ENCODE results near the gene SKA3.
"Not testable (repeated sequence)": the region's sequence is repeated elsewhere in the genome, so short reads cannot be mapped to it uniquely, and the experiment has no call there.

SKA3 gene

DNA sequence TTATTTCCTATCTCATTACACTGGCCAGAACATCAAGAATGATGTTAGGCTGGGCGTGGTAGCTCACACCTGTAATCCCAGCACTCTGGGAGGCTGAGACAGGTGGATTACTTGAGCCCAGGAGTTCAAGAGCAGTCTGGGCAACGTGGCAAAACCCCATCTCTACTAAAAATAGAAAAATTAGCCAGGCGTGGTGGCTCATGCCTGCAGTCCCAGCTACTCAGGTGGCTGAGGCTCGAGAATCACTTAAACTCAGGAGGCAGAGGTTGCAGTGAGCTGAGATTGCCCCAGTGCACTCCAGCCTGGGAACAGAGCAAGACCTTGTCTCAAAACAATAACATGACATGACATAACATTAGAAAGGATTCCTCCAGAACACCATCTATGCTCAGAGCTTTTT, 10.7 kb downstream of the SKA3 start:
- not testable (repeated sequence) for DNase-seq

DNA sequence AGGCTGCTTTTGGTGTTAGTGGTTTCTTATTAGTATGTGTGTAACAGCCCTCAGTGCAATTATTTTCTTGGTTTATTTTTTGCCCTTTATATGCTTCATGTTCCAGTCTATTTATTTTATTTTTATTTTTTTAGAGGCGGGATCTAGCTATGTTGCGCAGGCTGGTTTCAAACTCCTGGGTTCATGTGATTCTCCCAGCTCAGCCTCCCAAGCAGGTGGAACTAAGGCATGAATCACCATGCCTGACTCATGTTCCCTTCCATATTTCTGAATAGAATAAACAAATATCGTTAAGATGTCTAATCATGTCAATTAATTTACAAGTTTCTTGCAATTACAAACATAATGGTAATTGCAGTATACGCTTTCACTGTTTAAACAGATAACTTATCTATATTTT, 11.7 kb downstream of the SKA3 start:
- no peak for DNase-seq

DNA sequence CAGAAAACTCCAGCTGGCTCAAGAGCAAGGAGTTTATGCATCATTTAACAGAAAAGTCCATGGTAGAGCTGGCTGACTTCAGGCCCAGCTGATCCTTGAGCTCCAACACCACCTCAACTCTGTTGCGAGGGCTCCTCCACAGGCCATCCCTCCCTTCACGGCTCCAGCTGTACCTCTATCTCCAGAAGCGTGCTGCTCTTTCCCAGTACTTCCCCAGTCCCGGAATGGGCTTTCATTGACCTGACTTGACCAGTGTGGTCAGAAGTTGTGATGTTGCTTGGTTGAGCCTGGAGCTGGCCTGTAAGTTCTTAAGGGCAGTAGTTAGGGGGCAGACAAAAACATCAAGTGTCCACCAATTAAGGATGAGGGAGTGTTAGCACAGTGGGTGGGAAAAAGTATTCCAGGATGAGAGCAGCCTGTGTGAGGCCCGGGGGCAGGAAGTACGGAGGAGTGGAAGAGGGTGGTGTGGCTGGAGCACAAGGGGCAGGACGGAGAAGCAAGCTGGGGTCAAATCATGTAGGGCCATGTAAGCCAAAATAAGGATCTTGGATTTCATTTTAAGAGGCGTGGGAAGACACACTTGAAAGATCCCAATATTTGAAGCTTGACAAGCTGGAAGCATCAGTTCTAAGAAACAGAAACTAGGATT, 24.0 kb downstream of the SKA3 start:
- DNase-seq = no peak

DNA sequence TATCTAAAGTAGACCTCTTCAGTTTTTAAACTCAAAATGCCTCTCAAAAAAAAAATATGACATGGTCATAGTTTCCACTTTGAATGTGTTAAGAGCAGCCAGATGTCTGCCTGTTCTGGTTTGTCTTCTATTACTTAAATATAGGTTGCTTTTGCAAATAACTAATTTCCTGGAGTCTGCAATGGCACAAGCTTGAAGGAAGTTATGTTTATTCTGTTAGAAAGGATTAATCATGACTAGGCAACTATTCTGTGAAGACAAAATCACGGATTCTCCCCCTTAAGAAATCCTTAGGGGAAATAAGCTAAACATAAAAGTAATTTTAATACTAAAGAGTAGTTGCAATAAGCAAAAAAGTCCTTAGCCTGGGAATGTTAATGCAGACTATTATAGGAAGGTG, 26.3 kb downstream of the SKA3 start:
- DNase-seq = no peak

DNA sequence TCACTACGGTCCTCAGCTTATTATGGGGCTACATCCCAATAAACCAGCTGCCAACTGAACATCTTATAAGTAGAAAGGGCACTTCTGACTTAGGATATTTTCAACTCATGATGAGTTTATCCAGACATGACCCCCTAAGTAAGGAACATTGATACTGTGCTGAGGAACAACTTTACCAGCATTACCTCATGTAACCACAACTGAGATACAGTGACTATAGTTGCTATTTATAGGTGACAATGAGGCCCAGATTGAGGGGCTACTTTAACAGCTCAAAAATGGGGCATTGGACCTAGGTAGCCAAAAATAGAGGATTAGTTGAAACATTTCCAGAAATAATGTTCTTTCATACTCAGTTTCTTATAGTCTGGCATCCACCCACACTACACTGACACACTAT, 26.8 kb downstream of the SKA3 start:
- DNase-seq = no peak

DNA sequence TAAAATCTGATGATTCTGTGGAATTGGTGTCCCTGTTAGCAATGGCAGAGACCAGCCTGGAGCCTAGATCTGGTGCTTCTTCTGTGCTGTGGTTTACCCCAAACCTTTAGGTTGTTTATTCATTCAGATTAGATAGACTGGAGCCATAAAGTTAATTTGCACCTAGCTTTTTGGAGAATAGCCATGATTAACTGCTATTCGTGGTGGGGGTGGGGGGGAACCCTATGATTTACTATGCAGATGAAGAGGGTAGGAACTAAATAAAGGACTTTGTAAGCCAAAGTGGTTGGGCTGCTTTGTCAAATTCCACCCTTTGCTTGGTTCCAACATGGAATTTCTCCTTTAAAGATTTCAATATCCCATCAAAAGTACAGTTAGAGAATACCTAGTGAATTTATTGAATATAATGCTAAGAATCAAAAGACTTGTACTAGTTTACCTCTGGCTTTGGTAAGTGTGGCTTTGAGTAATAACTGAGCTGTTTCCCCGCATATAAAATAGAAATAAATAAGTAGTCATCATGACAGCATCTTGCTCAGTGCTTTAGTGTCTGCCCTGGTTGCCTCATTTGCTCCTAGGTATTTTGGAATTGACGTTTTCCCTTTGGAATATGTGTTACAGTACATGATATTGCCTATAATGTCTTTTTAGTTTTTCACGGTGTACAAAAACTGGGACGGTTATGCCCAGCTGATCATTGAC, 27.6 kb downstream of the SKA3 start:
- DNase-seq = no peak

DNA sequence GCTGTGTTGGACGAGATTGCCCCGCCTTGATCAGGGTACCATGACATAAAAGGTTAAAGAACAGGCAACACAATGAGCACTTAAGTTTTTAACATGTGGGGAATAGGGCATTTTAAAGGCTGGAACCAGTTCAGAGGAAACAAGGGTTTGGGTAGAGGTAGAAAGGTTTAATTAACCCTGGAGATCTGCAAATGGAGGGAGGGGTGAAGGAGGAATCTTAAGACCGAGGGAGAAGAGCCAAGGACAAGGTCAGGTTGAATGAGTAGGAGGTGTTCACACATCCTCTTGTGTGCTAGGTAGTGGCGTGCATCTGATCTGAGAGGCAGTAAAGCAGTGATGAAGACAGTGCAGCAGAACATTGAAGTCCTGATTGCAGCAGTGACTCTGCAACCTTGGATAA, 28.5 kb downstream of the SKA3 start:
- DNase-seq = no peak

DNA sequence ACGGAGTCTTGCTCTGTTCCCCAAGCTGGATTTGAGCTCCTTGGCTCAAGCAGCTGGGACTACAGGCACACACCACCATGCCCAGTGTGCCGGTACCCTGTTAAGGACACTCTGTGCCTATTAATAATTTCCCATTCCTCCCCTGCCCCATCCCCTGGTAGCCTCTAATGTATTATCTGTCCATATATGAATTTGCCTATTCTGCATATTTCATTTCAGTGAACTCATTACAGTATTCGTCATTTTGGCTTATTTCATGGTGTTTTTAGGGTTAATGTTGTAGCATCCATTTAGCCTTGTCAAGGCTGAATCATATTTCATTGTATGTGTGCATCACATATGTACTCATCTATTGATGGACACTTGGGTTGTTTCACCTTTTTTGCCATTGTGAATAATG, 33.6 kb downstream of the SKA3 start:
- DNase-seq = no peak

DNA sequence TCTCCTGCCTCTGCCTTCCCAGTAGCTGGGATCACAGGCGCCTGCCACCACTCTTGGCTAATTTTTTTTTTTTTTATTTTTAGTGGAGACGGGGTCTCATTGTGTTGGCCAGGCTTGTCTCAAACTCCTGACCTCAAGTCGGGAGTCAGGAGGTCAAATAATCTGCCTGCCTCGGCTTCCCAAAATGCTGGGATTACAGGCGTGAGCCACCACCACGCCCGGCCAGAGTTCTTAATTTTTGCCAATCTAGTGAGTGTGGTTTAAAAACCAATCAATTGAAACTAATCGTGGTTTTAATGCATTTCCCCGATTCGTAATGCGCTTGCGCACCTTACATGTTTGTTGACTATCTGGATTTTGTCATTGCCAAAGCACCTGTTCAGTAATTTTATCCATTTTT, 37.0 kb downstream of the SKA3 start:
- DNase-seq = no peak

DNA sequence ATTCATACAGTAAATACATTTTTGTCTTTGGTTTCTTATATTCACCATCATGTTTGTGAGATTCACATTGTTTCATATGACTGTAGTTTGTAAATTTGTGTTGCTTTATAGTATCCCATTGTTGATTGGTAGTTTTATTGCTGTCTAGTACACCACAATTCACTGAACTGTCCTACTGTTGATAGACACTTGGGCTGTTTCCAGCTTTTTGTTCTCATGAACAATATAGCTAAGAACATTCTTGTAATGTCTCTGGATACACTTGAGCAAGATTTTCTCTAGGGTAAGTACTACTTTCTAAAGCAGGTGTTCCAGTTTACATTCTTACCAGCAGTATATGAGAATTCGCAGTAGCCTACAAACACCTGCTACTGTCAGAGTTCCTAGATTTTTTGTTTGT, 37.8 kb downstream of the SKA3 start:
- DNase-seq = no peak

DNA sequence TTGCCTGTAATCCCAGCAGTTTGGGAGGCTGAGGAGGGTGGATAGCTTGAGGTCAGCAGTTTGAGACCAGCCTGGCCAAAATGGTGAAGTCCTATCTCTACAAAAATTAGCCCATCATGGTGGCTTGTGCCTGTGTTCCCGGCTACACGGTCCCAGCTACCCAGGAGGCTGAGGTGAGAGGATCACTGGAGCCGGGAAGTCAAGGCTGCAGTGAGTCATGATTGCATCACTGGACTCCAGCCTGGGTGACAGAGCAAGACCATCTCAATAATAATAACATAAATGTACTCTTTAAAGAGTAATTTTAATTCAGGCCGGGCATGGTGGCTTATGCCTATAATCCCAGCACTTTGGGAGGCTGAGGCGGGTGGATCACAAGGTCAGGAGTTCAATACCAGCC, 38.7 kb downstream of the SKA3 start:
- DNase-seq = no peak

DNA sequence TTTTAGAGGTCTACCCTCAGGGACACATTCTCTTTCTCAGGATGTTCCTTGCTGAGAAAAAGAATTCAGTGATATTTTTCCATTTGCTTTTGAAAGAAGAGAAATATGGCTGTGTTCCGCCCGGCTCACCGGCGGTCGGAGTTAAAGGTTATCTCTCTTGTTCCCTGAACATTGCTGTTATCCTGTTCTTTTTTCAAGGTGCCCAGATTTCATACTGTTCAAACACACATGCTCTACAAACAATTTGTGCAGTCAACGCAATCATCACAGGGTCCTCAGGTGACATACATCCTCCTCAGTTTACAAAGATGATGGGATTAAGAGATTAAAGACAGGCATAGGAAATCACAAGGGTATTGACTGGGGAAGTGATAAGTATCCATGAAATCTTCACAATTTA, 40.5 kb downstream of the SKA3 start:
- not testable (repeated sequence) for DNase-seq

DNA sequence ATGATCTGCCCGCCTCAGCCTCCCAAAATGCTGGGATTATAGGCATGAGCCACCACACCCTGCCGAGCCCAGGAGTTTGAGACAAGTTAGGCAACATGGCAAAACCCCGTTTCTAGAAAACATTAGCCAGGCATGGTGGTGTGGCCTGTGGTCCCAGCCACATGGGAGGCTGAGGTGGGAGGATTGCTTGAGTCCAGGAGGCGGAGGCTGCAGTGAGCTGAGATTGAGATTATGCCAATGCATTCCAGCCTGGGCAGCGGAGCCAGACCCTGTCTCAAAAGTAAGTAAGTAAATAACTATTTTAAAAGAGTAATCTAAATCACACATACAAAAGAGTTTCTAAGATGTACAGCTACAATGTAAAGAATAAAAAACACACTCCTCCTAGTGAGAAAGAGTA, 41.9 kb downstream of the SKA3 start:
- DNase-seq = no peak

DNA sequence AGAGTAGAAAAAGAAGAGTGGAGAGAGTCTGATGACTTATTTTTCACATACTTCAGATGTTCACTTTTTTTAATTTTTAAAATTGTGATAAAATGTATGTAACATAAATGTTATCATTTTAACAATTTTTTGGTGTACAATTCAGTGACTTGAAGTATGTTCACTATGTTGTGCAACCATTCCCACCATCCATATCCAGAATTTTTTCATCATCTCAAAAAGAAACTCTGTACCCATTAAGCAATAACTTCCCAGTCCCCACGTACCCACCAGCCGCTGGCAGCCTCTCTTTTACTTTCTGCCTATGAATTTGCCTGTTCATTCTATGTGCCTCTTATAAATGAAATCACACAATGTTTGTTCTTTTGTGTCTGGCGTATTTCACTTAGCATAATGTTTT, 43.3 kb downstream of the SKA3 start:
- DNase-seq = no peak

DNA sequence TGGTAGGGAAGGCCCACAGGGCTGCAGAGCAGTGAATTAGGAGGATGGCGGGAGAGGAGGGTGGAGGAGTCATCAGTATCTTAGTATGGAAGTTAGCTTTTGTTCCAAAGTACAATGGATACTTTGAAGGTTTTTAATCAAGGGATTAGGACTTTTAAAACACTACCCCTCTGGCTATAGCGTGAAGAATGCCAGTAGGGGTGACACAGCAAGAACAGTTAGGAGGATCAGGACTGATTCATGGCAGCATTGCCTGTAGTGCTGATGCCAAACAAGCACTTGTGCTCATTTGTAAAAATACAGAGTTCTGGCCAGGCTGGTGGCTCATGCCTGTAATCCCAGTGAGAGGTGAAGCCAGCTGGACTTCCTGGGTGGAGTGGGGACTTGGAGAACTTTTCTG, 46.2 kb downstream of the SKA3 start:
- DNase-seq = no peak

DNA sequence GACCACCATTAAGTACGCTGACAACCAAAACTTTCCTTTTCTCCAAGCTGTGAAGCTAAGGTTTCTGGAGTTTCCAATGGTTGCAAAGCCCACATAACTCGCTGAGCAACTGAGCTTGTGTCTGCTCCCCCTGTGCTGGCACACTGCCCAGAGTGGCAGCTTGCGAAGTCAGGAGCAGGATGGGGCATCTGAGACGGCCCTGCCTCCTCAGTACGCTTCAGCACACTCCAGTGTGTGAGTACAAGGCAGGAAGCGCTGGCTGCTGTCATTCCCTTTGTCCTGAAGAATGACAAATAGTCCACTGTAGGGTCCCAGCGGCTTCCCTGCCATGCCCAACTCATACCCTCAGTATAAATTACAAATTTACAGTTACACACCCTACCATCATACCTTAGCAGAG, 51.5 kb downstream of the SKA3 start:
- DNase-seq = no peak

DNA sequence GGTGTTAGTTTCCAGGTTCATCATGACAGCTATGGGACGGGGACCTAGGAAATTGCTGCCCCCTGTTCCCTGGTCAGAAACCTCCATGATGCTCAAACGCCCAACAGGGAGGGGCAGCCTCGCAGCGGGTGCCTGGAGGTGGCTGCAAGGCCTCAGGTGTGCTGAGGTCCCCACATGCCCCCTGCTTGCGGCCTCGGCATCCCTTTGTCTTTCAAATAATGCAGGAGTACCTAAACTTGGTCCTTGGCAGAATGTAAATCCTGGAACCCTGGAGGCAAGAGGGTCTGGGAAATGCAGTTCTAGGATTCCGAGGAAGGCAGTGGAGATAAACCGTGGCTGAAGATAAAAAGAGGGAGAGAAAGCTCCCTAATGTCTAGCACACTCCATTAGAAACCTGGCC, 52.4 kb downstream of the SKA3 start:
- DNase-seq = no peak

DNA sequence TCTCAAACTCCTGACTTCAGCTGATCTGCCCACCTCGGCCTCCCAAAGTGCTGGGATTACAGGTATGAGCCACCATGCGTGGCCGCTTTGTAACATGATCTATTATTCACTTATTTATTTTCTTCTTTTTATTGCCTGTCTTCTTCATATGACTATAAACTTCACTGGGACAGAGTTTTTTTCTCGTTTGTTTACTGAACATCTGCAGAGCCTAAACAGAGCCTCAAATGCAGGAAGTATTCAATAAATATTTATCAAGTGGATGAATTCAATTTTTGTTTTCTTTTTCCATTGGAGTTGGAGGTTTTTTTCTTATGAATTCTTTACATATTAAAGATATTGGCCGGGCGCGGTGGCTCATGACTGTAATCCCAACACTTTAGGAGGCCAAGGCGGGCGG, 54.7 kb downstream of the SKA3 start:
- no peak for DNase-seq

DNA sequence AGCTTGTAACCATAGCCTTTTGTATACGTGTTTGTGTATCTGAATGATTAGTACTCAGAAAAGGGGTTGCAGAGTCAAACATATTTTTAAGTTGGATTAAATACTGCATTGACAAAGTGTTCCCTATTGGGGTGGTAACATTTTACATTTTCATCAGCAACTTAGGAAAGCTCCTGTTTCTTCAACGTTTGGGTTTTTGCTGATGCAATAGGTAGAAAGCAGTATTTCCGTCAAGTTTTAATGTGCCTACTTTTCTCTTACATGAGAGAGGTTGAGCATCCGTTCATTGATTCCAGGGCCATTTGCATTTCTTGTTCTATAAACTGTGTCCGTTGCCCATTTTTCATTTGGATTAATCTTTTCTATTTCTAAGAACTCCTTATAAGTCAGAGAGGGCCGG, 56.2 kb downstream of the SKA3 start:
- DNase-seq = no peak

DNA sequence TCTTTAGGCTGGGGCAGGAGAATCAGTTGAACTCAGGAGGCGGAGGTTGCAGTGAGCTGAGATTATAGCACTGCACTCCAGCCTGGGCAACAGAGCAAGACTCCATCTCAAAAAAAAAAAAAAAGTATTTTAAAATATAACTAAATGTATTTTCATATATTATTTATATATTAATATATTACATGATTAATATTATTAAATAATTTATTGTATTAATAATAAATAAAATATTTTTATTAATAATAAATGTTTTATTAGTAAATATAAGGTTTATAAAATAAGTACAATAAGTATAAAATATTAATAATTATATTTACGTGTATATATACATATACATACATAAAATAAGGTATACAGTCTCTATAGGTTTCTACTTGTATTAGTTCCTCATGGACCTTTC, 56.8 kb downstream of the SKA3 start:
- DNase-seq = no peak

DNA sequence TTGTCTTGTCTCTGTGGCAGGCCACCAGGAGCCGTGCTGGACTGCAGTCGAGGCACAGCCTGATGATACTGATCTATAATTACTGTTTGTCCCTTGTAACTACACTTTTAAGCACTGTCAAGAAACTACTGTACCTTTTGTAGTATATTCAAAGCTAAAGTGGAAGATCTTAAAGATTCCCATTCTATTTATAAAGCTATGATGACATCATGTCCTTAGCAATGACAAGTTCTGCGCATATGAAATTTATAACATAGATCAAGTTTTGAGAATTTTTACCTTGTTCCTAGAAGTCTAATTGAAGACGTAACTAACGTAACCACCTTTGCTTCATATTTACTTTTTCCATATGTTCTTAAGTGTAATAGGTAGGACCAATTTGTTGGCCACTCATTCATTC, 58.2 kb downstream of the SKA3 start:
- DNase-seq = no peak

DNA sequence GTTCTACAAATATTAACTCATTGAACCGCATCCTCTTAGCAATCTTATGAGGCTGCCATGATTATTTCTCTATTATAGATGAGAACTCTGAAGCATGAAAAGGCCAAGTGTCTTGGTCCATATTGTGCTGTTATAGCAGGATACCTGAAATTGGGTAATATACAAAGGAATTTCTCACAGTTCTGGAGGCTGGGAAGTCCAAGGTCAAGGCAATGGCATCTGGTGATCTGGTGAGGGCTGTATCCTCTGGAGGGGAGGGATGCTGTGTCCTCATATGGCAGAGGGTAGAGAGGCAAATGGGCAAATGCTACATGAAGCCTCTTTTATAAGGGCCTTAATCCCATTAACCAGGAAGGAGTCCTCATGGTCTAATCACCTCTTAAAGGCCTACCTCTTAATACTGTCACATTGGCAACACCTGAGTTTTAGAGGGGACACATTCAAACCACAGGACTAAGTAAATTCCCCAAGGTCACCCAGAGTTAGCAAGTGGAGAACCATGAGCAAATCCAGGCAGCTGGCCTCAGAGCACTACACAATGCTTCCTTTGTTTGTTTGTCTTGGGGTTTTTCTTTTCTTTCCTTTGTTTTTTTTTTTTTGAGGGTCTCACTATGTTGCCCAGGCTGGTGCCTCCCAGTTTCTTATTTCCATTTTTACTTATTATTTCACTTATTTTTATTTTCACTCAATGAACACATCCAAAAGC, 59.1 kb downstream of the SKA3 start:
- no peak for DNase-seq

DNA sequence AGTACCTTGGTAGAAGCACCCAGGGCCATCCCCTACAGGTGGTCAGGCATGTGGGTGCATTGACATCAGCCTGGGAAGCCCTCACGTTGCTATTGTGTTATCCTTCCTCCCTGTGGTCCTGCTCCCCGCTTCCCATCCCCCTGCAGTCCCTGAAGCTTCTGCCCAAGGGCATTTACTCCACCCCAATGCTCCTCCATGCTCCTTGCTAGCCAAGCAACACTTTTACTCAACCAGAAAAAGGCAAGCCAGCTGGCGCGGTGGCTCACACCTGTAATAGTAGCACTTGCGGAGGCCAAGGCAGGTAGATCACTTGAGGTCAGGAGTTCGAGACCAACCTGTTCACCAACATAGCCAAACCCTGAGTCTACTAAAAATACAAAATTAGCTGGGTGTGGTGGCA, 60.2 kb downstream of the SKA3 start:
- DNase-seq = no peak

DNA sequence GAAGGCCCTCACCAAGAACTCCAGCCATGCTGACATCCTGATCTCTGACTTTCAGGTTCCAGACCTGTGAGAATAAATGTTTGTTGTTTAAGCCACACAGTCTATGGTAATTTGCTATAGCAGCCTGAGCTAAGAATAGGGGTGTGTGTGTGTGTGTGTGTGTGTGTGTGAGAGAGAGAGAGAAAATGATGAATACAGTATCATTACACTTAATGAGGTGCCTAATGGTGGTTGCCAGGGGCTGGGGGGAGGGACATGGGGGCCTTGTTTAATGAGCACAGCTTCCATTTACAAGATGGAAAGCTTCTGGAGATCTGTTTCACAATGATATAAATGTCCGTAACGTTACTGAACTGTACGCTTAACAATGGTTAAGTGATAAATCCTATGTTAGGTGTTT, 61.1 kb downstream of the SKA3 start:
- DNase-seq = no peak

DNA sequence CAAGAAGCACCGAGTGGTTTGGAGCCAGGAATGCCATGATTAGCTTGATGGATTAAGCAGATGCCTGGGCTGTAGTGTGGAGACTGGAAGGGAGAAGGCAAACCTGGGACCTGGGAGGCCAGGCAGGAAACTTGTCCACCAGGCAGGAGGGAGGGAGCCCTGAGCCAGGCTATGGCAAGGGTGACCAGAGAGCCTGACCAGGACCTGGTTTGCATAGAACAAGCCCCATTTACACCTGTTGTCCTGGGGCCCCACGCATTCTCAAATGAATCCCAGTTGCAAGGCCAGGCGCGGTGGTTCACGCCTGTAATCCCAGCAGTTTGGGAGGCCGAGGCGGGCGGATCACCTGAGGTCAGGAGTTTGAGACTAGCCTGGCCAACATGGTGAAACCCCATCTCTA, 64.8 kb downstream of the SKA3 start:
- DNase-seq = no peak

Data from central memory CD4-positive, alpha-beta T cell (primary cell).